Dermis microvascular lymphatic vessel endothelial cell (primary cell): Measurements from ENCODE around the gene DLGAP4. TPM values are rescaled to one million over a fixed set of nuclear protein-coding genes. Genes with fewer than 3 reads are reported as not detected.
"Not testable (repeated sequence)": the region's sequence is repeated elsewhere in the genome, so short reads cannot be mapped to it uniquely, and the experiment has no call there.

Experiments
- DNase-seq, 2 donors: peaks; one replicate each; pipeline versions ENCODE4 v3.0.0 to v3.0.0-alpha.2; 2010; ENCODE audit warnings: low read depth in 2 of 2
- total RNA-seq: library from RNA; depleted of rRNA; stranded (reverse); fragments of >200 nt; gene quantifications from 2 replicates; pipeline ENCODE4 v1.2.1, GENCODE V29; 2014

Gene DLGAP4
- total RNA-seq, 1 donor from 2014 or later: 7.8 TPM

- peak in 1 of 2 donors; percentile 44 for DNase-seq
Measured at GRCh38 chr20:36491901-36492617, 185.9 kb downstream of the DLGAP4 start.

GRCh38 chr20:36493051-36493800 is 187.1 kb downstream of the DLGAP4 start:
- peak in 1 of 2 donors; percentile 55 for DNase-seq

- DNase-seq: no peak
Measured at GRCh38 chr20:36493801-36494114, 187.6 kb downstream of the DLGAP4 start.

- DNase-seq: no peak
Measured at GRCh38 chr20:36496707-36497669, 190.8 kb downstream of the DLGAP4 start.

- DNase-seq: no peak
Measured at GRCh38 chr20:36497856-36498255, 191.7 kb downstream of the DLGAP4 start.

- DNase-seq: no peak
Measured at GRCh38 chr20:36498386-36499179, 192.4 kb downstream of the DLGAP4 start.

GRCh38 chr20:36499211-36499610 is 193.1 kb downstream of the DLGAP4 start:
- no peak for DNase-seq

- peak in 1 of 2 donors; percentile 49 for DNase-seq
Measured at GRCh38 chr20:36499723-36500501, 193.8 kb downstream of the DLGAP4 start.

GRCh38 chr20:36501367-36502006 is 195.3 kb downstream of the DLGAP4 start:
- DNase-seq: no peak

GRCh38 chr20:36504295-36504694 is 198.2 kb downstream of the DLGAP4 start:
- no peak for DNase-seq

- DNase-seq: peak in 1 of 2 donors; percentile 33
Measured at GRCh38 chr20:36506253-36506652, 200.1 kb downstream of the DLGAP4 start.

GRCh38 chr20:36507746-36508145 is 201.6 kb downstream of the DLGAP4 start:
- no peak for DNase-seq

- DNase-seq: no peak
Measured at GRCh38 chr20:36519012-36519719, 213.0 kb downstream of the DLGAP4 start.

GRCh38 chr20:36519944-36520343 is 213.8 kb downstream of the DLGAP4 start:
- DNase-seq: no peak

- no peak for DNase-seq
Measured at GRCh38 chr20:36521526-36521925, 215.4 kb downstream of the DLGAP4 start.

- DNase-seq: not testable (repeated sequence)
Measured at GRCh38 chr20:36522412-36522811, 216.3 kb downstream of the DLGAP4 start.

GRCh38 chr20:36523341-36523740 is 217.2 kb downstream of the DLGAP4 start:
- no peak for DNase-seq

GRCh38 chr20:36525620-36526365 is 219.7 kb downstream of the DLGAP4 start:
- no peak for DNase-seq
